GM19455 (cell line): ENCODE measurements around the gene ATN1.
"Not testable (repeated sequence)": the region's sequence is repeated elsewhere in the genome, so short reads cannot be mapped to it uniquely, and the experiment has no call there.

Experiments used
- ATAC-seq: cut with Tn5 transposase; IDR thresholded peaks from one replicate; pipeline ENCODE4 v1.9.1; 2021; ENCODE audit not compliant: unreplicated experiment

Gene ATN1, protein sequence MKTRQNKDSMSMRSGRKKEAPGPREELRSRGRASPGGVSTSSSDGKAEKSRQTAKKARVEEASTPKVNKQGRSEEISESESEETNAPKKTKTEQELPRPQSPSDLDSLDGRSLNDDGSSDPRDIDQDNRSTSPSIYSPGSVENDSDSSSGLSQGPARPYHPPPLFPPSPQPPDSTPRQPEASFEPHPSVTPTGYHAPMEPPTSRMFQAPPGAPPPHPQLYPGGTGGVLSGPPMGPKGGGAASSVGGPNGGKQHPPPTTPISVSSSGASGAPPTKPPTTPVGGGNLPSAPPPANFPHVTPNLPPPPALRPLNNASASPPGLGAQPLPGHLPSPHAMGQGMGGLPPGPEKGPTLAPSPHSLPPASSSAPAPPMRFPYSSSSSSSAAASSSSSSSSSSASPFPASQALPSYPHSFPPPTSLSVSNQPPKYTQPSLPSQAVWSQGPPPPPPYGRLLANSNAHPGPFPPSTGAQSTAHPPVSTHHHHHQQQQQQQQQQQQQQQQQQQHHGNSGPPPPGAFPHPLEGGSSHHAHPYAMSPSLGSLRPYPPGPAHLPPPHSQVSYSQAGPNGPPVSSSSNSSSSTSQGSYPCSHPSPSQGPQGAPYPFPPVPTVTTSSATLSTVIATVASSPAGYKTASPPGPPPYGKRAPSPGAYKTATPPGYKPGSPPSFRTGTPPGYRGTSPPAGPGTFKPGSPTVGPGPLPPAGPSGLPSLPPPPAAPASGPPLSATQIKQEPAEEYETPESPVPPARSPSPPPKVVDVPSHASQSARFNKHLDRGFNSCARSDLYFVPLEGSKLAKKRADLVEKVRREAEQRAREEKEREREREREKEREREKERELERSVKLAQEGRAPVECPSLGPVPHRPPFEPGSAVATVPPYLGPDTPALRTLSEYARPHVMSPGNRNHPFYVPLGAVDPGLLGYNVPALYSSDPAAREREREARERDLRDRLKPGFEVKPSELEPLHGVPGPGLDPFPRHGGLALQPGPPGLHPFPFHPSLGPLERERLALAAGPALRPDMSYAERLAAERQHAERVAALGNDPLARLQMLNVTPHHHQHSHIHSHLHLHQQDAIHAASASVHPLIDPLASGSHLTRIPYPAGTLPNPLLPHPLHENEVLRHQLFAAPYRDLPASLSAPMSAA (N-terminal part only)

DNA sequence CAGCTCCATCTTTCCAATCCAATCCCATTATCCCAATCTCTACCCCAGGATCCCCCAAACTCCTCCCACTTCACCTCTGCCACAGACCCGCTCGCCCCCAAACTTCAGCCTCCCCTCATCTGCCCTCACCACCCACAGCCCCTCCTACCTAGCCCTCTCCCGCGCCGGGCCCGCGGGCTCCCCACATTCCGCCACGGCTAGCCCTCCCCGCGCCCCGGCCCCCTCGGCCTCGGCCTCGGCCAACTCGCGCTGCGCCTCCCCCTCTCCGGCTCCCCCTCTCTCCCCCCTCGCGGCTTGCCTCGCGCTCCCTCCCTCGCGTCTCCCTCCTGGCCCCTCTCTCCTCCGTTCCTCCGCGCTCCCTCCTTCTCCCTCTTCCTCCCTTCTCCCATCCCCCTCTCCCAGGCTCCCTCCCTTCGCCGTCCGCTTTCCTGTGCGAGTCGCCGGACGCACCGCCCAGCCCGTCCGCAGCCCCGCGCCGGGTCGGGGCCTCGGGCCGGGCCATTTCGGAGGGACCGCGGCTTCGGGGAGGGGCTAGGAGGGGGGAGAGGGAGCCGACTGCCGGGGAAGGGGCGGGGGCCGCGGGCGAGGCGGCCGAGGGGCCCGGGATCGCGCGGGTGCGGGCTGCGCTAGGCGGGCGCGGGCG is at the start of gene ATN1:
ATN1 (plus strand) TSS at position 581 of the 643 bp plus-strand sequence. CDS start 6,043 bp downstream, outside the sequence.
- ATAC-seq: no peak

- ATAC-seq: not testable (repeated sequence)
These were observed 47.9 kb upstream of the ATN1 start for GRCh38 chr12:6879824-6880223.

- ATAC-seq: no peak
These were observed 44.5 kb upstream of the ATN1 start for GRCh38 chr12:6883252-6883651.

DNA sequence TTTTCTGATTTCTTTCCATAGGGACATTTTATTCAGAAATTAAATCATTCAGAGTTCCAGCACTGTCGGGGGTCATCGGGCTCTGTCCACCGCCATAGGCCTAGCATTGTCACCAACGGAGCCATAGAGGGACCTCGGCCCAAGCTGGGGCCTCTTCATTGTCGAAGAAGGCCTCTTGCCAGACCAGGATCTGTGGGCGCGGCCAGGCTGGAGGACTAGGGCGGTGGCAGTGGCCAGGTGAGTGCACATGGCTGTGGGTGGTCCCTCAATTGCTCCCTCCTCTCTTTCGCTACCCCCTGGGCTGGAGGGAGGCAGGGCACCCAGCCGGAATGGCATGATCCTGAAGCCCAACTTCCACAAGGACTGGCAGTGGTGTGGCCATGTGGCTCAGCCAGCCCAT is 44.1 kb upstream of the ATN1 start:
- no peak for ATAC-seq

DNA sequence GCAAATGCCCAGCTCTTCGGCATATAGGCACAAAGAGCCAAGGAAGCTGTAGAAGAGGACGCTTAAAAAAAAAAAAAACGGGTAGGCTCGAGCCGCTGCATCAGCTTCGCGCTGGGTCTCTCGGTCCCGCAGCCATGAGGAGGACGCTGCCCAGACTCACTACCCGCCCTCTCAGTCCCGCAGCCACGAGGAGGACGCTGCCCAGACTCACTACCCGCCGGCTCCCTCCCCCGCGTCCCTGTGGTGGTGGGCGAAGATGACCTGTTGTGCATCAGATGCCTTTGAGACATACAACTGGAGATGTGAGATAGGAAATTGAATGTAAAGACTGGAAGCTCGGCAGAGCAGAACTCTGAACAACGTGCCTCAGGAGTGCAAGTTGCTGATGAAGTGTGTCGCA is 43.2 kb upstream of the ATN1 start:
- no peak for ATAC-seq

DNA sequence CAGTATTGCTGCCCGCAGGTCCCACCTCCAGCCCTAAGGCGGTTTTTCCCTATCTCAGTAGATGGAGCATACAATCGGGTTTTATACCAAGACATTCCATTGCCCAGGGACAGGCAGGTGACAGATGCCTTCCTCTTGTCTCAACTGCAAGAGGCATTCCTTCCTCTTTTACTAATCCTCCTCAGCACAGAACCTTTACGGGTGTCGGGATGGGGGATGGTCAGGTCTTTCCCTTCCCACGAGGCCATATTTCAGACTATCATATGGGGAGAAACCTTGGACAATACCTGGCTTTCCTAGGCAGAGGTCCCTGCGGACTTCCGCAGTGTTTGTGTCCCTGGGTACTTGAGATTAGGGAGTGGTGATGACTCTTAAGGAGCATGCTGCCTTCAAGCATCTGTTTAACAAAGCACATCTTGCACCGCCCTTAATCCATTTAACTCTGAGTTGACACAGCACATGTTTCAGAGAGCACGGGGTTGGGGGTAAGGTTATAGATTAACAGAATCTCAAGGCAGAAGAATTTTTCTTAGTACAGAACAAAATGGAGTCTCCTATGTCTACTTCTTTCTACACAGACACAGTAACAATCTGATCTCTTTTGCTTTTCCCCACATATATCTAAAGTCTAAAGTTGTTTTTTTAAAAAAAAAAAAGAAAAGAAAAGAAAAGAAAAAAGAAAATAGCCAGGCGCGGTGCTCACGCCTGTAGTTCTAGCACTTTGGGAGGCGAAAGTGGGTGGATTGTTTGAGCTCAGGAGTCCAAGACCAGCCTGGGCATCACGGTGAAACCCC is 41.4 kb upstream of the ATN1 start:
- ATAC-seq: not testable (repeated sequence)

DNA sequence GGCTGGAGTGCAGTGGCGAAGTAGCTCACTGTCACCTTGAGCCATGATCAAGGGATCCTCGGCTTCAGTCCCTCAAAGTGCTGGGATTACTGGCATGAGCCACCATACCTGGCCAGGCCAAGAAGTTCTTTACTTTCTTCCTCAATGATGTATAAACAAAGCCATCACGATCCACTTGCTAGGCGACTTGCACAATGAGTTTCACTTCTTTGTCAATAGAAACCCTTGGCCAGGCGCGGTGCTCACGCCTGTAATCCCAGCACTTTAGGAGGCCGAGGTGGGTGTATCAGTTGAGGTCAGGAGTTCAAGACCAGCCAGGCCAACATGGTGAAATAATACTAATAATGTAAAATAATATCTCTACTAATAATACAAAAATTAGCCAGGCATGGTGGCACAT is 40.3 kb upstream of the ATN1 start:
- ATAC-seq: no peak

DNA sequence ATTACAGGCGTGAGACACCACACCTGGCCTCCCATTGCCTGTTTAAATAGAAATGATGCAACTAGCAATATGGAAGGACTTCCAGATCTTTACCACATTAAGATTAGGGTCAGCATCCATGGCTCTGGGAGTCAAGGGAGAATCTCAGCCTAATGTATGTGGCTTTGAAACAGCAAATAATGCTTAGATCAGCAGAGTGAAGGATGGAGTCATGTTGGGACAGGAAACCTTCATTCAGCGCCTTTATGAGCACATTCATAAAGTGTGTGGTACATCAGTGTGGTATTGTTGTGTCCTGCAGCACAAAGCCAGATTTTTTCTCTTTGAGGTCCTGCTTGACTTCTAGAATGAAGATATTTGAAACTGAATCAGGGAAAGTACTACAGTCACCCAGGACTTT is 39.4 kb upstream of the ATN1 start:
- no peak for ATAC-seq

GRCh38 chr12:6888794-6889193 is 39.0 kb upstream of the ATN1 start:
- not testable (repeated sequence) for ATAC-seq

DNA sequence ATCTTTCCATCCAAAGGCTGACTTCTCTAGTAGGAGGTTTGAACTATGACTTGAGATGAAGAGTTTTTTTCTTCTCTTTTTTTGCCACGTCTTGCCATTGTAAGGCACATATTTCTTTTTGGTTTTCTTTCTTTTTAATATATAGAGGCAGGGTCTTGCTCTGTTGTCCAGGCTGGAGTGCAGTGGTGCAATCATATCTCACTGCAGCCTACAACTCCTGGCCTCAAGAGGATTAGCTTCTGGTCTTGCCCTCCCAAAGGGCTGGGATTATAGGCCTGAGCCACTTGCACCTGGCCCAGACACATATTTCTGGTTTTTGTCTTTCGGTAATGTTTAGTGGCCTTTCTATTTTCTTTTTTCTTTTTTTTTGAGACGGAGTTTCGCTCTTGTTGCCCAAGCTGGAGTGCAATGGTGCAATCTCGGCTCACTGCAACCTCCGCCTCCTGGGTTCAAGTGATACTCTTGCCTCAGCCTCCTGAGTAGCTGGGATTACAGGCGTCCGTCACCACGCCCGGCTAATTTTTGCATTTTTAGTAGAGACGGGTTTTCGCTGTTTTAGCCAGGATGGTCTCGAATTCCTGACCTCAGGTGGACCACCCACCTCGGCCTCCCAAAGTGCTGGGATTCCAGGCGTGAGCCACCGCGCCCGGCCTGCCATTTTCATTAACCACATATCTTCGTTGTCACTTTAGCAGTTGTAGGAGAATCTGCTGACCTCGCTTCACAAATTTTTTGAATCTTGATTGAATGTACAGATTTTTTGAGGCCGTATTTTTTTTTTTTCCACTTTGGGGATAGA is 37.8 kb upstream of the ATN1 start:
- not testable (repeated sequence) for ATAC-seq

- ATAC-seq: peak; percentile 95
These were observed 36.7 kb upstream of the ATN1 start for GRCh38 chr12:6890789-6891645.

DNA sequence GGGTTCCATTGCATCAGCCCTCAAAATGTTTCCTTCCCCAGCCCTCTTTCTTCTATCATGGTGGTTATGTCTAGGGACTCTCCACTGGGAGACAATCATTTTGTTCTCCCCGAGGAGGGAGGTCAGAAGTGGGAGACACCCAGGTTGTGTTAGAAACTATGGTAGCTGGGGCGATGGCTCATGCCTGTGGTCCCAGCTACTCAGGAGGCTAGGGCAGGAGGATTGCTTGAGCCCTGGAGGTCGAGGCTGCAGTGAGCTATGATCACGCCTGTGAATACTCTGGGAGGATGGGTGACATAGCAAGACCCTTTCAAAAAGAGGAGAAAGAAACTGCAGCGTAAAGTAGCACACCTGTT is 36.1 kb upstream of the ATN1 start:
- ATAC-seq: no peak

GRCh38 chr12:6892683-6893082 is 35.1 kb upstream of the ATN1 start:
- not testable (repeated sequence) for ATAC-seq

GRCh38 chr12:6894321-6894720 is 33.4 kb upstream of the ATN1 start:
- no peak for ATAC-seq

DNA sequence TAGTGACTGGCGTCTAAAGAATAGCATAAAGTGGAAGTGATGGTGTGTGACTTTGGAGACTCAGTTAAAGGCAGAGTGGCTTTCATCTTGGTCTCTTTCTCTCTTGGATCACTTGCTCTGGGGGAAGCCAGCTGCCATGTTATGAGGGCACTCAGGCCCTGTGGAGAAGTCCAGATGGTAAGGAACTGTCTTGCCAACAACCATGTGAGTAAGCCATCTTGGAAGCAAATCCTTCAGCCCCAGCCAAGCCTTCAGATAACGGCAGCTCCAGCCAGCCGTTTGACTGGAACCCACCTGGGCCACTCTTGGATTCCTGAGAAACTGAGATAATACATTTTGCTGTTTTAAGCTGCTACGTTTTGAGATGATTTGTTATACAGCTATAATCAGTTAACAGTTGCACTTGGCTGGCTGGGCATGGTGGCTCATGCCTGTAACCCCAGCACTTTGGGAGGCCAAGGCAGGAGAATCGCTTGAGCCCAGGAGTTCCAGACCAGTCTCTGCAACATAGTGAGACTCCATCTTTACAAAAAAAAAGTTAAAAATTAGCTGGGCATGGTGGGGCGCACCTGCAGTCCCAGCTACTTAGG is 30.8 kb upstream of the ATN1 start:
- ATAC-seq: no peak

DNA sequence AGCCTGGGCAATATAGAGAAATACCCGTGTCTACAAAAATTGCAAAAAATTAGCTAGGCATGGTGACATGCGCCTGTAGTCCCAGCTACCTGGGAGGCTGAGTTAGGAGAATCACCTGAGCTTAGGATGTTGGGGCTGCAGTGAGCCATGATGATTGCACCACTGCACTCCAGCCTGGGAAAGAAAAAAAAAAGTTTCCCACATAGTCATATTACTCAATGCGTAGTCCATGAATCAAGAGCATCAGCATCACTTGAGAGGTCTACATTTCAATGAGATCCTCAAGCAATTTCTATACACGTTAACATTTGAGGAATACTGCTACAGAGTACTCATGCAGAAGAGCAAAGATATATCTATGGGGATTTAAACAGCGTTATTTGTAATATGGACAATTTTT is 28.3 kb upstream of the ATN1 start:
- ATAC-seq: no peak

DNA sequence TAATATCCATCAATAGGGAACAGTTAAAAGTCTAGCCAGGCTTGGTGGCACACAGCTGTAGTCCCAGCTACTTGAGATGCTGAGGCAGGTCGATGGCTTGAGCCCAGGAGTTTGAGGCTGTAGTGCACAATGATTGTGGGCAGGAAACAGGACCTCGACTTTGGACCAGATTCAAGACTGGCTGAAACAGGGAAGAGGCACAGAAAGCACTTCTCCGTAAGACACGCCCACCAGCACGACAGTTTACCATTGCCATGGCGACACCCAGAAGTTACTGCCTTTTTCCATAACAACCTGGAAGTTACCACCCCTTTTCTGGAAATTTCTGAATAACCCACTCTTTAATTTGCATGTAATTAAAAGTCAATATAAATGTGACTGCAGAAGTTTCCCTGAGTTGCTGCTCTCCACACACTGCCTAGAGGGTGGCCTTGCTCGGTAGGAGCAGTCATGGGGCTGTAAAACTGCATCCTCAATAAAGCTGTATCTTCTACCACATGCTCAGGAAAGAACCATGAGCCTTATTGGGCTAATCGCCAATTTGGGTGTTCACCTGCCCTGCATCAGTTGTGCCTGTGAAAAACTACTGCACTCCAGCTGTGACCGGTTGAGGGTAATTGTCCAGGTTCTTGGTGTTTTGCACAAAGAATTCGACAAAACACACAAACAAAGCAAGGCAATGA is 27.8 kb upstream of the ATN1 start:
- ATAC-seq: no peak

GRCh38 chr12:6902448-6902847 is 25.3 kb upstream of the ATN1 start:
- no peak for ATAC-seq
